HG02763 (cell line): ENCODE measurements around the gene RNU6-9.

Experiments used
- ATAC-seq: cut with Tn5 transposase; IDR thresholded peaks from one replicate; pipeline ENCODE4 v1.9.1; 2021; ENCODE audit warnings: mild to moderate bottlenecking, moderate library complexity; ENCODE audit not compliant: unreplicated experiment

RNU6-9 gene

DNA sequence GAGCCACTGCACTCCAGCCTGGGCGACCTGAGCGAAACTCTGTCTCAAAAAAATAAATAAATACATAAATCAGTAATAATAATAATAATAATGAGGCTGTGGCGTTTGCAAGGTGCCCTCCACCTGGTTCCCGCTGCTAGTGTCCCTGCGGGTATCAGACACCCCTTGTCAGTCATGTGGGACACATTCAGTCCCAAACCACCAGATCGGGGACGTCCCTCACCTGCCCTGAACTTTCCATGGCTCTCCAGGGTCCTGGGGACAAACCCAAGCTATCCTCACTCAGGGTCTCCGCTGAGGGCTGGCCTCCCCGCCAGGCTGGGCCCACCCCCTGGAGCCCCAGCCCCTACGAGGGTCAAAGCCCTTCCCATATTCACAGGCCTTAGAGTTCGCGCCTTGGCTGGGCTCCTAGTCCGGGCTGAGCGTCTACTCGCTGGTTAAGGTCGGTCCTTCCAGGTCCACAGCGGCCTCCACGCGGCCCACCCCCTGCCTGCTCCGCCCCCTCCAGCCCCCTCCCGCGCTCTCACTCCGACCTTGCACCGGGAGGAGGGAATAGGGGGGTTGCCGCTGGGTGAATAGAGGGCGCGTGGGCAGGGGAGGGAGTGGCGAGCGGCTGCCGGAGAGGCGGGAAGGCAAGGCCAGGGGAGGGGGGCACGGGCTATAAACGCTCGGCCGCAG is 23.5 kb downstream of the RNU6-9 start:
- ATAC-seq, result no peak

DNA sequence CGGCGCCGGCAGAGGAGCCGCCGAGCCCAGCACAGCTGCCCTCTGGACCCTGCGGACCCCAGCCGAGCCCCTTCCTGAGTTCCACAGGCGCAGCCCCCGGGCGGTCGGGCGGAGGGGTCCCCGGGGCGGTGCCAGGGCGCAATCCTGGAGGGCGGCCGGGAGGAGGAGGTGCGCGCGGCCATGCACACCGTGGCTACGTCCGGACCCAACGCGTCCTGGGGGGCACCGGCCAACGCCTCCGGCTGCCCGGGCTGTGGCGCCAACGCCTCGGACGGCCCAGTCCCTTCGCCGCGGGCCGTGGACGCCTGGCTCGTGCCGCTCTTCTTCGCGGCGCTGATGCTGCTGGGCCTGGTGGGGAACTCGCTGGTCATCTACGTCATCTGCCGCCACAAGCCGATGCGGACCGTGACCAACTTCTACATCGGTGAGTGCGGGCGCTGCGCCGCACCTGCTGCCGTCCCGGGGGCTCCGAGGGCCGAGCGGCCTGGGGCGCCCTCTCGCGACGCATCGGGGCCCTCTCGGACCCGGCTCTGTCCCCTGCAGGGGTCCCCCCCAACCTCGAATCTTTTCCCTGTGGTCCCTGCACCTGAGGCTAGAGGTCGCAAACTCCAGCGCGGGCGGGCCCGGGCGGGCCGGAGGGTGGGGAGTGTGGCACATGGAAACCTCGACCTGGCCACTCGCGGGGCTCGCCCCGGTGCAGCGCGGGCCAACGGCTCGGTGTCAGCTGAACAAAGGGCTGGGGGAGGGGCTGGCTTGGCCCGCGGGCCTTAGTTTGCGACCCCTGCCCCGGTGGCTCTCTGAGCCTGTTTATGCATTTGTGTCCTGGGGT is 24.3 kb downstream of the RNU6-9 start, which contains the start of gene KISS1R:
KISS1R (plus strand) TSS at position 11 of the 829 bp plus-strand sequence; CDS start at position 181, 170 bp downstream.
- ATAC-seq, result no peak

DNA sequence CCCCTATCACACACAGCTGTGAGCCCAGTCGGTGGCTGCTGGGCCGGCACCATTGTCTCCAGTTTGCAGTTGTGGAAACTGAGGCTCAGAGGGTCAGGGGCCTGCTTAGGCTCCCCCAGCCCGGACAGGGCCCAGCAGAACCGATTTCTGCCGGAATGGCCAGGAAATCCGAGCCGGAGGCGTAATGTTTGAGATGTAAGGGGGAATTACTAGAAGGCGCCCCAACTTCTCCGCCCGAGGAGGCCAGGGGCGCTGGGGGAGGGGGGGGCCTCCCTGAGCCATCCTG is 24.8 kb downstream of the RNU6-9 start:
- no peak for ATAC-seq

DNA sequence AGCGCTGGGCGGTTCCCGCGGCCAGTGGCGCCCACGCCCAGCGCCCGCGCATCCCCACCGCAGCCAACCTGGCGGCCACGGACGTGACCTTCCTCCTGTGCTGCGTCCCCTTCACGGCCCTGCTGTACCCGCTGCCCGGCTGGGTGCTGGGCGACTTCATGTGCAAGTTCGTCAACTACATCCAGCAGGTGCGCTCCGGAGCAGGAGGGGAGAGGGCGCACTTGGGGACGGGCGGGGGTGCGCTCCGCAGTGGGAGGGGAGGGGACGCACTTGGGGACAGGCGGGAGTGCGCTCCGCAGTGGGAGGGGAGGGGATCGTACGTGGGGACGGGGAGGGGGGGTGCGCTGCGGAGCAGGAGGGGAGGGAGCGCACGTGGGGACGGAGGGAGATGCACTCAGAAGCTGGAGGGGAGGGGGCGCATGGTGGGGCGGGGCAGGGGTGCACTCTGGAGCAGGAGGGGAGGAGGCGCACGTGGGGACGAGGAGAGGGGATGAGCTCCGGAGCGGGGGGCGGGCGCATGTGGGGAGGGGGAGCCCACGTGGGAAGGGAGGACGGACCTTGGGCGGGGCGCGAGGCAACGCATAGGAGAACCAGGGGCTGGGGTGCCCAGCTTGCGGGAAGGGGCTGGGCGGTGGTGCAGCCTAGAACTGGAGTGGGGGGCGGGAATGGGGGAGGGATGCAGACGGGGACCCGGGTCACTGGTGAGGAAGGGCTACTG is 25.4 kb downstream of the RNU6-9 start:
- ATAC-seq, result no peak

DNA sequence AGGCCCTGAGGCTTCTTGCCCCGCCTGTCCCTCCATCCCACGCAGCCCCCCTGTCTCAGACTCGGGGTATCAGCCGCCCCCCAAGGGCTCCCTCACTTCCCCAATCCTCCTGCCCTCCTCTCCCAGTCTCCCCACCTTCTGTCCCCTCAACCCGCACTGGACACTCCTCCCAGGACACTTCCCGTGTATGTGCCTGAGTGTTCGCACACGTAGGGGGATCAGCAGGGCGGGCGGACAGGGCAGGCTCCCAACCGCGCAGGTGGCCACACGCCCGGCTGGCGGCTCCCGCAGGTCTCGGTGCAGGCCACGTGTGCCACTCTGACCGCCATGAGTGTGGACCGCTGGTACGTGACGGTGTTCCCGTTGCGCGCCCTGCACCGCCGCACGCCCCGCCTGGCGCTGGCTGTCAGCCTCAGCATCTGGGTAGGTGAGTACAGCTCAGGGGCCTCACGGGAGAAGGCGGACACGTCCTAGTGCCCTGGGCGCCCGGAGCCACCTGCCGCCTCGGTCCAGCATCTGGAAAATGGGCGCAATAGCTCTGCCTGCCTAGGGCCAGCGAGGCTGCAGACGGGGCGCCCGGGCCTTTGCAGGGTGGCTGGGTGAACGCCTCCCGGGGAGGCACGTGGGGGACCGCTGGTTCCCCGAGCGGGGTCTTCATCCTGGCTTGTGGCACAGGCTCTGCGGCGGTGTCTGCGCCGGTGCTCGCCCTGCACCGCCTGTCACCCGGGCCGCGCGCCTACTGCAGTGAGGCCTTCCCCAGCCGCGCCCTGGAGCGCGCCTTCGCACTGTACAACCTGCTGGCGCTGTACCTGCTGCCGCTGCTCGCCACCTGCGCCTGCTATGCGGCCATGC is 26.1 kb downstream of the RNU6-9 start:
- ATAC-seq, result no peak

DNA sequence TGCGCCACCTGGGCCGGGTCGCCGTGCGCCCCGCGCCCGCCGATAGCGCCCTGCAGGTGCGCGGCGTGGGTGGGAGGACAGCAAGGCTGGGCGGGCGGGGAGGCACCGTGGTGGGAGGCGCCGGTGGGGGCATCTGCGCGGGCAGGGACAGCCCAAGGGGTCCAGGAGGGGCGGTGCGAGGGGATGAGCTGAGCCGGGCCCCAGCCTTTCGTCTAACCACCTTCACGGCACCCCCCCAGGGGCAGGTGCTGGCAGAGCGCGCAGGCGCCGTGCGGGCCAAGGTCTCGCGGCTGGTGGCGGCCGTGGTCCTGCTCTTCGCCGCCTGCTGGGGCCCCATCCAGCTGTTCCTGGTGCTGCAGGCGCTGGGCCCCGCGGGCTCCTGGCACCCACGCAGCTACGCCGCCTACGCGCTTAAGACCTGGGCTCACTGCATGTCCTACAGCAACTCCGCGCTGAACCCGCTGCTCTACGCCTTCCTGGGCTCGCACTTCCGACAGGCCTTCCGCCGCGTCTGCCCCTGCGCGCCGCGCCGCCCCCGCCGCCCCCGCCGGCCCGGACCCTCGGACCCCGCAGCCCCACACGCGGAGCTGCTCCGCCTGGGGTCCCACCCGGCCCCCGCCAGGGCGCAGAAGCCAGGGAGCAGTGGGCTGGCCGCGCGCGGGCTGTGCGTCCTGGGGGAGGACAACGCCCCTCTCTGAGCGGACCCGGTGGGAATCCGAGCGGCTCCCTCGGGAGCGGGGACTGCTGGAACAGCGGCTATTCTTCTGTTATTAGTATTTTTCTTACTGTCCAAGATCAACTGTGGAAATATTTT is 27.0 kb downstream of the RNU6-9 start:
- no peak for ATAC-seq

DNA sequence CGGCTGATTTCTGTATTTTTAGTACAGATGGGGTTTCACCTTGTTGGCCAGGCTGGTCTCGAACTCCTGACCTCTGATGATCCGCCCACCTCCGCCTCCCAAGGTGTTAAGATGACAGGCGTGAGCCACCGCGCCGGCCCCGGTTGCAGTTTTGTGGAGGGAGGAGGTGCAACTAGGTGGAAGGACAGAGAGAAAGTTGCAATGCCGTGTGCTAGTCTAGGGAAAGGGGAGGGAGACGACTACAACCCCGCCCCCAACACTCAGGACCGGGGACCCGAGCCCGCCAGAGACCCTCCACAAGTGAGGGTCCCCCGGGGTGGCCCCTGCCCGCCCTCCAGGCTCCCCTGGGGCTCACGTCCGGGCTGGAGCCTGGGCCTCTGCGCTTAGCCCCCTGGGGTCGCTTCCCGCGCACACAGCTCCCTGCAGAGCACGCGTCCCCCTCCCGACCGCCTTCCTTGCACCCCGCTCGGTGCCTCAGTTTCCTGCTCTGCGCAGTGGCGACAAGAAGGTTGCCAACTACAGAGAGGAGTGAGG is 31.3 kb downstream of the RNU6-9 start:
- ATAC-seq, result no peak

DNA sequence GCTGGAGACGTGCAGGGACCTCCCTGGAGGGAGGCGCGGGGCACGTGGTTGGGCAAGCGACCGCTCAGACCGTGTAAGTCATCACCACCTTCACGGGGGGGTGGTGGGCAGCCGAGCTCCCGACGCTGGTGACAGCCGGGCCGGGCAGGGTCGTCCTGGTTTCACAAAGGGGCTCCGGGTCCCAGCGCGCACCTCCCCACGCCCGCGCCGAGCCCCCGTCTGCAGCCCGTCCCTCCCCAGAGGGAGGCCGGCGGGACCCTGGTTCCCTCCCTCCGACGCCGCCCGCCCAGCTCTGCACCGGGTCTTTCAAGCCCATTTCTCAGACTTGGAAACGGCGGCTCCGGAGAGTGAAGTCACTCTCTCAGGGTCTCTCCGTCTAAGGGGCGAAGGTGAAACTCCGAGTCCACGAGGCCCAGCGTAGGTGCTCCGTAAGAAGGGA is 31.8 kb downstream of the RNU6-9 start:
- ATAC-seq, result no peak

DNA sequence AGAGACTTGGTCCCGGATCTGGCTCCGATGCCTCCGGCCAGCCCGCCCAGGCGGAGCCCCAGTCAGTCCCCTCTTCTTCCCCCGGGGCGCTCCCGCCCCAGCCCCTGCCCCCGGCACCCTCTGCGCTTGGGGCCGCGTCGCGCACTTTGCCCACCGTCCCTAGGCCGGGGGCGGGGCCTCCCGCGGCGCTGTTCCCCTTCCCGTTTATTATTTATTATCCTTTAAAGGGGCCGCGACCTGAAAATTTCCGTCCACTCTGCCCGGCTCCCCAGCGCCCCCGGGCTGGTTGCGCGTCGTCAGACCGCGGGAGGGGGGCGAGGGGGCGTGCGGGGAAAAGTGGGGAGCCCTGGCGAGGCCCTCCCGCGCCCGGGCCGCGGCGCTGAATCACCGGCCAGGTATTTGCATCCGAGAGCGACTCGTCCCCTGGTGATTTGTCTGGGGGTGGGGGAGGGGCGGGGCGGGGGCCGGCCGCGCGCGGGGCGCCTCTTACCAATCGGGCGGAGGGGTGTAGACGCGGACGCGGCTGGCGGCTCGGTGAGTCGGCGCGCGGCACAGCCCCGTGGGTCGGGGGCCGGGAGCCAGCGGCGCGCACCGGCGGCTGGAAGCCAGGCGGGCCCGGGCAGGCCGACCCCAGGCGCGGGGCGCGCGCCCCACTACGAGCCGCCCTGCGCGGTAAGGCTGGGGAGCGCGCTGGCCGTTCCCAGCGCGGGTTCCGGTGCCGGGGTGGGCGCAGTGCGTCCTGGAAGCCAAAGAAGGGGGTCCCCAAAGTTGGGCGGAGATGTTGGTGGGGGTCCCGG is 32.4 kb downstream of the RNU6-9 start, which contains the start of gene ARID3A:
ARID3A (plus strand) TSS at position 510 of the 797 bp plus-strand sequence. CDS start 3,494 bp downstream, outside the sequence.
- ATAC-seq, result peak; percentile 62

DNA sequence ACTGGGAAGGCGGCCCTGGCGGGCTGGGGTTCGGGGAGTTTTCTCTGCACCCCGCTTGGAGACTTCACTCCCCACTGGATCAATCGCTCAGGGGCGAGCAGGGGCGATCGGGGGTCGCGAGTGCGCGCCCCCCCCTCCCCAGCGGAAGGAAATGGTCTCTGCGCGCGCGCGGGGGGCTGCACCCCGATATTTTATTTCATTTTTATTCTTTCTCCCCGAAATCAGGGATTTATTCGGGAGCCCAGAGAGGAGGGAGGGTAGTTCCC is 33.0 kb downstream of the RNU6-9 start:
- ATAC-seq, result no peak

DNA sequence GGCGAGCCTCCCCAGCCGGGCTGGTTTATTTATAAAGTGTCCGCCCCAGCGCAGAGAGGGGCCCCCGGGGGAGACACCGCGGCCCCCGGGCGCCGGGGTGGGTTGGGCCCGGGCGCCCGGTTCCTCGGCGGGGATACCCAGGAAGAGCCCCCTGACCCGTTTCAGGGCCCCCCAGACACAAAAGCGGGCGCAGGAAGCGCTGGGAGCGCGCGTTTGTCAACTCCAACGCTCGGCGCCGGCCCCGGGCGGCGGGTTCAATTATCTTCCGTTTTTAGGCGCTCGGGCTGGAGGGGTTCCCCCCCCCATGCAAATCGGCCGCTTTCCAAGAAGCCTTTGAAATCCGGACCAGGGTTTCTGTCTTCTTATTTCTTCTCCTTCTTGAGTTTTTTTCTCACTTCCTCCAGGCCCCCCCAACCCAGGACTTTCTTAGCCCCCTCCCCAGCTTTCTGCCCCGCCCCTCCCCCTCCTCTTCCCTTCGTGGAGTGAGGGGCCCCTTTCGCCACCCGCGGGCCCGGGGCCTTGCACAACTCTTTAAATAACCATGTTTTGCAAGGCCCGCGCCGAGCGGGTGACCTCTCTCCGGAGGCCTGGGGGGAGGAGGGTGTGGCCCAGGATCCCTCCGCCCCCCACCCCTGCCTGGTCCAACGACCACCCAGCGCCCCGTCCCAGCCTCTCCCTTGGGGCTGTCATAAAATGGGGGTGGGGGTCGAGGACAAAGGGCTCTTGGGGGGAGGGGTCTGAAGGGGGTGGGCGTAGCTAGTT is 33.5 kb downstream of the RNU6-9 start:
- no peak for ATAC-seq

DNA sequence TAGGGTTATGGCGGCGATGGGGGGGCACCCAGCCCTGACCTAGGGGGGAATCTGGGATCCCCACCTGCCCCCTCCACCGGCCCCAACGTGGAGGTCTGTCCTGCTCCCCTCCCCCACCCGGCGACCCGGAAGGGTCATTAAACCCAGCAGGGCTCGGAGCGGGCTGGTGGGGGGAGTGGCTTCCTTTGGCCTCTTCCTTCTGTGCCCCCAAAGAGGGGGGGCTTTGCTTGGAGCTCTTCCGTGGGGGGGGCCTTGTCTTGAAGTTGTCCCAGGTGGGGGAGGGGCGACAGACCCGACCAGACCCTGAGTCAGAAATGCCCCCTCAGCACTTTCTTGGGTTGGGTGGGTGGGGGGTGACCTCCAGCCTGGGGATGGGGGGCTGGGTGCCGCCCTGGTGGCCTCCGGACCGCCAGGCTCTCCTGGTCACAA is 34.1 kb downstream of the RNU6-9 start:
- no peak for ATAC-seq

DNA sequence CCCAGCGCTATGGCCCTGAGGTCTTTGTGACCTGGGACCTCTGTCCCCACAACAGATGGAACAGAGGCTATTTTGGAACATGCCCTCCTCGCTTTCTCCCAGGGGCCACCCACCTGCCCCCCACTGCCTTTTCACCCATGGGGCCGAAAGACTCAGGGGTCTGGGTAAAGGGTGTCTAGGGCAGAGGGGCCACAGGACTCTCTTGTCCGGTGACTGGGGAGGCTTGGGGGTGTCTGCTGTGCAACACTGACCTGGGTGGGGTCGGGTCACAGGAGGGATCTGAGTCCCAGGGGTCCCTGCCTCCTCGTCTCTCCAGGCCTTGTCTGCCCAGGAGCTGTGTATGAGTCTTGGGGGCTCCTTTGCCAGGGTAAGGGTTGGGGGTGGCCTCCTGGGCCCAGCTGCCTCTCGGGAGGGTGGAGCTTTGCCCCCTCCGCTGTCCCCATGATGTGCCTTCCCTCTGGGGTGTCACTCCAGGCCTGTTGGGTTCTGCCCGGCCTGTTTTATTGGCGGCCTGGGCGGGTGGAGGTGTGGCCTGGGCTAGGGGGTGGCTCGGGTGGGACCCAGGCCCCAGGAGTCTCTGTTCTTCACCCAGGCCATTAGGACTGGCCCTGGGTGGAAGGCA is 34.6 kb downstream of the RNU6-9 start:
- no peak for ATAC-seq

DNA sequence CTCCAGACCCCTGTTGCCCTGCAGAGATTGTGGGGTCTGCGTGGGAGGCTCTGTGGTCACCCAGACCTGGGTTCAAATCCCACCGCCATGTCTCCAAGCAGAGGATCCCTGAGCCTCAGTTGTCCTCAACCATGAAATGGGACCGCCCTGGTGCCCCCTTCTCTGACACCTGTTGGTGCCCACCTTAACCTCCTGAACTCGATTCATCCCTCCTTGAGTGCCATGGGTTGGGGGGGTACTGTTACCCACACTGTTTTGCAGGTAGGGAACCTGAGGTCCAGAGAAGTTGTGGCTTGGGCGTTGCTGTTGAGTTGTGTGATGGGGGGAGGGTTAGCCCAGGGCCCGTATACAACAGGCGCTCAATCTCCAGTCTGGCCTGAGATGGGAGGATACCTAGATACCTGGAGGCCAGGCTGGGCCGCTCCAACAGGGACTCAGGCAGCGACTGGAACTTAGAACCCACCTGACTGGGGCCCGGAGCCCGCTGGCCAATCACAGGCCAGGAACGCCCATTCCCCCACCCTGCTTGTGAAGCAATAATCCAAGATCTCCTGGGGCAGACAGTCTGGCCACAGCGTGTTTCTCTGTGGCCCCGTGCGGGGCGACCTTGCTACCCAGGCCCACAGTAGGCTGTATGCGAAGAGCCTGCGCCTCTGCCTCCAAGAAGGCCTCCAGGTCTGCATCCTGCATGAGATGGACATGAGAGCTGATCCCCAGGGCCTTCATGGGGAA is 35.4 kb downstream of the RNU6-9 start:
- ATAC-seq, result no peak

DNA sequence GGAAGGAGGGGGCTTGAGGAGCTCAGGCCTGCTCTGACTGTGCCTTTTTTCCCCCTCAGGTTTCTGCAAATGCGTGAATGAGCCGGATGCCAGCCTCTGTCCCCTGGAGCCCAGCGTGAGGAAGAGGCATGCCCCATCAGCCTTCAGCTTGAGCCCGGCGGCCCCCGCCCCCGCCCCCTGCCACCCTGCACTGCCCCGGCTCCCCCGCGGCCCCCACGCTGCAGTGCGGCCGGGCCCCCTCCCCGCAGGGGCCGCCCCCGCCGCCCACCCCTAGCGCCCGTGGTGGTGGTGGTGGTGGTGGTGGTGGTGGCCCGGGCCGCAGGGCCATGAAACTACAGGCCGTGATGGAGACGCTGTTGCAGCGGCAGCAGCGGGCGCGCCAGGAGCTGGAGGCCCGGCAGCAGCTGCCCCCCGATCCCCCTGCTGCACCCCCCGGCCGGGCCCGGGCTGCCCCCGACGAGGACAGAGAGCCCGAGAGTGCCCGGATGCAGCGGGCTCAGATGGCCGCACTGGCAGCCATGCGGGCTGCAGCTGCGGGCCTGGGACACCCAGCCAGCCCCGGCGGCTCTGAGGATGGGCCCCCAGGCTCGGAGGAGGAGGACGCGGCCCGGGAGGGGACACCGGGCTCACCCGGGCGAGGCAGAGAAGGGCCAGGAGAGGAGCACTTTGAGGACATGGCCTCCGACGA is 36.1 kb downstream of the RNU6-9 start:
- ATAC-seq, result no peak

DNA sequence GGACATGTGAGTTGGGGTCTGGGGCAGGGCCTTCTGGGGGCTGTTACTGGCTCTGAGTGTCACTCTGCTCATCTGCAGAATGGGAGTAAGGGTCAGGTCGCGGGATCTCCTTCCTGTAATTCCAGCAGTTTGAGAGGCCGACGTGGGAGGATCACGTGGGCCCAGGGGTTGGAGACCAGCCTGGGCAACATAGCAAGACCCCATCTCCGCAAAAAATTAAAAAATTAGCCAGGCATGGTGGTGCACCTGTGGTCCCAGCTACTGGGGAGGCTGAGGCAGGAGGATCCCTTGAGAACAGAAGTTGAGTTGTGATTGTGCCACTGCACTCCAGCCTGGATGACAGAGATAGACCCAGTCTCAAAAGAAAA is 36.6 kb downstream of the RNU6-9 start:
- ATAC-seq, result no peak
